Progenitor cell of endocrine pancreas (in vitro differentiated cells): Measurements from ENCODE around the gene KCNMA1. TPM values are rescaled to one million over a fixed set of nuclear protein-coding genes. Genes with fewer than 3 reads are reported as not detected.

ENCODE experiments used
- DNase-seq: peaks from one replicate; pipeline ENCODE4 v3.0.0; 2021; ENCODE audit warnings: low spot score; ENCODE audit not compliant: unreplicated experiment
- H3K27ac Mint-ChIP-seq: 2 replicates; pipeline ENCODE4 v1.8.0; 2021; ENCODE audit warnings: mild to moderate bottlenecking, moderate library complexity, mixed read lengths
- H3K27me3 Mint-ChIP-seq: 2 replicates; pipeline ENCODE4 v1.8.0; 2021; ENCODE audit warnings: mixed read lengths
- H3K36me3 Mint-ChIP-seq: 2 replicates; pipeline ENCODE4 v1.8.0; 2022; ENCODE audit warnings: mixed read lengths; ENCODE audit not compliant: insufficient read depth
- H3K4me1 Mint-ChIP-seq: 2 replicates; pipeline ENCODE4 v1.8.0; 2021; ENCODE audit warnings: low read depth, mixed read lengths
- H3K4me3 Mint-ChIP-seq: 2 replicates; pipeline ENCODE4 v1.8.0; 2021; ENCODE audit warnings: low read depth, mild to moderate bottlenecking, moderate library complexity, mixed read lengths
- H3K9me3 Mint-ChIP-seq: 2 replicates; pipeline ENCODE4 v1.8.0; 2021; ENCODE audit warnings: low read depth, mixed read lengths
- CTCF ChIP-seq: fragments of 200-600 bp; sonication (generic); IDR thresholded peaks from one replicate; pipeline ENCODE4 v1.5.0; 2021; ENCODE audit warnings: antibody characterized with exemption, mild to moderate bottlenecking; ENCODE audit not compliant: unreplicated experiment
- total RNA-seq: library from RNA; stranded (reverse); gene quantifications from 2 replicates; pipeline ENCODE4 v1.2.1, GENCODE V29; 2021

The KCNMA1 gene
- total RNA-seq, 1 donor from 2014 or later: 5.8 TPM

DNA sequence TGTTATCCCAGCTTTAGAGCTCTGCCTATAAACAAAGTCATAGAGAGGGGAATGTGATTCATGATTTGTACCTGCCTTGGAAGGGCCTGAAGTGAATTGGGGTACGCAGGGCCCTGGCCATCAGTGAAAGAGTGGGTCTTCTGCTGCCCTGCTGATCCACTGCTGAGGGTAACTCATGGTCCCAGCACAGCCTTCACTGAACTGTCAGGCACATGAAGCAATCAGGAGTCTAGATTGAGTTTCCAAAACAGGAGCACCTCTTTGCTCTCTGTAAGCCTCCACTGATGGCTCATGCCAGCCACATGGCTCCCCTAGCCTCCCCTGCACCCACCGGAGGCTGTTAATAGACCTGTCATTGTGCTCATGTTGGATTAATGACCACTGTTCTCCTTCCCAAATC, 217.6 kb downstream of the KCNMA1 start:
- no peak overlapping the region for H3K27ac Mint-ChIP-seq
- H3K9me3 Mint-ChIP-seq: no peaks in the 10 kb centered on the region
- no peak for DNase-seq
- H3K4me3 Mint-ChIP-seq: no peak overlapping the region
- H3K4me1 Mint-ChIP-seq: peaks cover 13% of the 10 kb centered on the region
- no peaks in the 10 kb centered on the region for H3K36me3 Mint-ChIP-seq
- H3K27me3 Mint-ChIP-seq: peaks cover 22% of the 10 kb centered on the region
- no peak for TF ChIP-seq CTCF

GRCh38 chr10:77419056-77419455, 218.6 kb downstream of the KCNMA1 start:
- Mint-ChIP-seq H3K27me3 (peaks cover 20% of the 10 kb centered on the region), H3K36me3 (no peaks in the 10 kb centered on the region), H3K4me3 (no peak overlapping the region), H3K9me3 (no peaks in the 10 kb centered on the region), H3K4me1 (peaks cover 15% of the 10 kb centered on the region), H3K27ac (no peak overlapping the region)
- TF ChIP-seq CTCF: no peak
- no peak for DNase-seq

DNA sequence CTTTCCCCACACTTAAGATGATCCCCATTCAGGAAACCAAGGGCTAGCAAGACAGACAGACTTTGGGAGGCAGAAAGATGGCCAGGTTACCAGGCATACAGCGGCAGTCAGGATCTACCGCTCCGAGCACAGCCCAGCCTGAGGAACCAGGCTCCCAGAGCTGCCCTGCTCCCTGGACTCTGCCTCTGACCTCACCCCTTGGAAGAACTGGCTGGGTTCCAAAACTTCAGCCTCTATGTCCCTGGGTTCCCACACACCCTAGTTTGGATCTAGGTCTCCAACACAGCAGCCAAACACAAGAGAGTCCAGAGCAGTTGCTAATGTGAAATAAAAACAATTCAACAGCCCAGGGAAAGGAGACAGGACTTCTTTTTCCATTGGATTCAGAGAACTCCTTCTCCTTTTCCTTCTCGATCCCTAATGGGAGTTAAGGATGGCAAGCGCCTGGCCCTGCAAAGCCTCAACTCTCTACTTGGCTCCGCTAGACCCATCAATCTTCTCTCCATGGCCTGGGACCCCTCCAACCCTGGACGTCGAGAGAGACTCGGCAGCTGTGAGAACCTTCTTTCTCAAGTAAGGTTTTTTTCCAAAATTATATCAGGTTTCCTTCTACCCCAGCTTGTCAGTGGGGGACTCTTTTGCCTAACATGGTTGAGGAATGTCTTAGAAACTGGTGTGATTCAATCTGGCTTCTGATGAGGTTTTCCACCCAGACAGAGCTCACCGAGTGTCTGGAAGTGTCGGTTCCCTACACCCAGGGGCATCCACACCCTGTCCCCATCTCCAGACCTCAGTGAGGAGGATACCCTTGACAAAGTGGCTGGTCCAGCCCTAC, 219.6 kb downstream of the KCNMA1 start:
- H3K4me1 Mint-ChIP-seq: peaks cover 17% of the 10 kb centered on the region
- H3K36me3 Mint-ChIP-seq: no peaks in the 10 kb centered on the region
- no peak for DNase-seq
- H3K27me3 Mint-ChIP-seq: peaks cover 23% of the 10 kb centered on the region
- H3K4me3 Mint-ChIP-seq: no peak overlapping the region
- H3K27ac Mint-ChIP-seq: no peak overlapping the region
- TF ChIP-seq CTCF: no peak
- H3K9me3 Mint-ChIP-seq: no peaks in the 10 kb centered on the region

GRCh38 chr10:77417359-77417758, 220.2 kb downstream of the KCNMA1 start:
- H3K4me3 Mint-ChIP-seq: no peak overlapping the region
- no peaks in the 10 kb centered on the region for H3K36me3 Mint-ChIP-seq
- peaks cover 17% of the 10 kb centered on the region for H3K4me1 Mint-ChIP-seq
- no peak overlapping the region for H3K27ac Mint-ChIP-seq
- no peak for DNase-seq
- no peaks in the 10 kb centered on the region for H3K9me3 Mint-ChIP-seq
- no peak for TF ChIP-seq CTCF
- H3K27me3 Mint-ChIP-seq: peaks cover 23% of the 10 kb centered on the region

GRCh38 chr10:77416311-77417135, 221.1 kb downstream of the KCNMA1 start:
- TF ChIP-seq CTCF: no peak
- Mint-ChIP-seq H3K4me1 (peaks cover 17% of the 10 kb centered on the region), H3K27ac (no peak overlapping the region), H3K4me3 (no peak overlapping the region), H3K27me3 (peaks cover 26% of the 10 kb centered on the region), H3K9me3 (no peaks in the 10 kb centered on the region), H3K36me3 (no peaks in the 10 kb centered on the region)
- no peak for DNase-seq
